Left renal pelvis (tissue), 4 donors: ENCODE results near the gene HLA-DRB1. TPM values are rescaled to one million over a fixed set of nuclear protein-coding genes. Genes with fewer than 3 reads are reported as not detected.
"Not testable (repeated sequence)": the region's sequence is repeated elsewhere in the genome, so short reads cannot be mapped to it uniquely, and the experiment has no call there.

Source experiments
- DNase-seq, 4 donors: peaks; one replicate each; pipeline ENCODE4 v3.0.0-alpha.2; 2013; ENCODE audit warnings: low read depth in 4 of 4, low spot score in 3 of 4
- polyA plus RNA-seq, 4 donors: library from polyadenylated mRNA; unstranded; fragments of 120-200 nt; gene quantifications; one replicate each; pipeline ENCODE4 v1.2.1, GENCODE V29; 2013; ENCODE audit not compliant: insufficient read length in 4 of 4

Gene HLA-DRB1
- polyA plus RNA-seq, 4 donors: 24.8 to 55.2 (median 35.3) TPM

GRCh38 chr6:32609731-32610640, 20.3 kb upstream of the HLA-DRB1 start:
- peak; percentile 61 to 83 (median 77) for DNase-seq

- no peak for DNase-seq
Observed at GRCh38 chr6:32609391-32609730, 19.7 kb upstream of the HLA-DRB1 start.

GRCh38 chr6:32608362-32608761, 18.7 kb upstream of the HLA-DRB1 start:
- DNase-seq: no peak

GRCh38 chr6:32607988-32608298, 18.3 kb upstream of the HLA-DRB1 start:
- DNase-seq: no peak

- DNase-seq: no peak
Observed at GRCh38 chr6:32607263-32607987, 17.8 kb upstream of the HLA-DRB1 start.

- no peak for DNase-seq
Observed at GRCh38 chr6:32604434-32604877, 14.8 kb upstream of the HLA-DRB1 start.

GRCh38 chr6:32603888-32604287, 14.2 kb upstream of the HLA-DRB1 start:
- DNase-seq: no peak

- DNase-seq: no peak
Observed at GRCh38 chr6:32603222-32603621, 13.6 kb upstream of the HLA-DRB1 start.

GRCh38 chr6:32602383-32602782, 12.7 kb upstream of the HLA-DRB1 start:
- no peak for DNase-seq

GRCh38 chr6:32597024-32597423, 7.4 kb upstream of the HLA-DRB1 start:
- DNase-seq: no peak

- DNase-seq: not testable (repeated sequence)
Observed at GRCh38 chr6:32590713-32591112, 1.1 kb upstream of the HLA-DRB1 start.

- DNase-seq: no peak
Observed at GRCh38 chr6:32588156-32588555, 1.5 kb downstream of the HLA-DRB1 start.

GRCh38 chr6:32583527-32583898, 6.1 kb downstream of the HLA-DRB1 start:
- DNase-seq: no peak

- DNase-seq: no peak
Observed at GRCh38 chr6:32581315-32582095, 8.1 kb downstream of the HLA-DRB1 start.

- no peak for DNase-seq
Observed at GRCh38 chr6:32580593-32580992, 9.1 kb downstream of the HLA-DRB1 start.

GRCh38 chr6:32578962-32579361, 10.7 kb downstream of the HLA-DRB1 start:
- no peak for DNase-seq

GRCh38 chr6:32577493-32577892, 12.2 kb downstream of the HLA-DRB1 start:
- DNase-seq: not testable (repeated sequence)

- DNase-seq: no peak
Observed at GRCh38 chr6:32576250-32576649, 13.4 kb downstream of the HLA-DRB1 start.

- DNase-seq: no peak
Observed at GRCh38 chr6:32570363-32570905, 19.2 kb downstream of the HLA-DRB1 start.

- DNase-seq: no peak
Observed at GRCh38 chr6:32568561-32568960, 21.1 kb downstream of the HLA-DRB1 start.

GRCh38 chr6:32566957-32567356, 22.7 kb downstream of the HLA-DRB1 start:
- no peak for DNase-seq
